ENCODE data around the gene ATF6B. TPM values are rescaled to one million over a fixed set of nuclear protein-coding genes. Genes with fewer than 3 reads are reported as not detected.

The ATF6B gene
- total and polyA plus RNA-seq, 2 of the 8 experiments (the other 6 are each of a cell fraction or from before 2014, with no cell fraction given) = 38.1 to 42.2 TPM

DNA sequence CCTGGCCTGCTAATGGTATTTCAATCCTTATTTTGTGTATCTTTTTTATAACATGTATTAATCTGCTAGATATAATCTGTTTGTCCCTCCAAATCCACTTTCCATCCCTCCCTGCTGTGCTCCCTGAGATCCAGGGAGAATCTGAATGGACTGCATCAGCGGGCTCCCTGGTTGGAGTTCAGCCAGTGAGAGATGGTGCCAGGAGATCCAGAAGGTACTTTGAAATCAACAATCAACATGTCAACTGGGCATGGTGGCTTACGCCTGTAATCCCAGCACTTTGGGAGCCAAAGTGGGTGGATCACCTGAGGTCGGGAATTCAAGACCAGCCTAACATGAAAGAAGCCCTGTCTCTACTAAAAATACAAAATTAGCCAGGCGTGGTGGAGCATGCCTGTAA is 4.4 kb downstream of the ATF6B start (continued):
- TF ChIP-seq, protein P1, sequence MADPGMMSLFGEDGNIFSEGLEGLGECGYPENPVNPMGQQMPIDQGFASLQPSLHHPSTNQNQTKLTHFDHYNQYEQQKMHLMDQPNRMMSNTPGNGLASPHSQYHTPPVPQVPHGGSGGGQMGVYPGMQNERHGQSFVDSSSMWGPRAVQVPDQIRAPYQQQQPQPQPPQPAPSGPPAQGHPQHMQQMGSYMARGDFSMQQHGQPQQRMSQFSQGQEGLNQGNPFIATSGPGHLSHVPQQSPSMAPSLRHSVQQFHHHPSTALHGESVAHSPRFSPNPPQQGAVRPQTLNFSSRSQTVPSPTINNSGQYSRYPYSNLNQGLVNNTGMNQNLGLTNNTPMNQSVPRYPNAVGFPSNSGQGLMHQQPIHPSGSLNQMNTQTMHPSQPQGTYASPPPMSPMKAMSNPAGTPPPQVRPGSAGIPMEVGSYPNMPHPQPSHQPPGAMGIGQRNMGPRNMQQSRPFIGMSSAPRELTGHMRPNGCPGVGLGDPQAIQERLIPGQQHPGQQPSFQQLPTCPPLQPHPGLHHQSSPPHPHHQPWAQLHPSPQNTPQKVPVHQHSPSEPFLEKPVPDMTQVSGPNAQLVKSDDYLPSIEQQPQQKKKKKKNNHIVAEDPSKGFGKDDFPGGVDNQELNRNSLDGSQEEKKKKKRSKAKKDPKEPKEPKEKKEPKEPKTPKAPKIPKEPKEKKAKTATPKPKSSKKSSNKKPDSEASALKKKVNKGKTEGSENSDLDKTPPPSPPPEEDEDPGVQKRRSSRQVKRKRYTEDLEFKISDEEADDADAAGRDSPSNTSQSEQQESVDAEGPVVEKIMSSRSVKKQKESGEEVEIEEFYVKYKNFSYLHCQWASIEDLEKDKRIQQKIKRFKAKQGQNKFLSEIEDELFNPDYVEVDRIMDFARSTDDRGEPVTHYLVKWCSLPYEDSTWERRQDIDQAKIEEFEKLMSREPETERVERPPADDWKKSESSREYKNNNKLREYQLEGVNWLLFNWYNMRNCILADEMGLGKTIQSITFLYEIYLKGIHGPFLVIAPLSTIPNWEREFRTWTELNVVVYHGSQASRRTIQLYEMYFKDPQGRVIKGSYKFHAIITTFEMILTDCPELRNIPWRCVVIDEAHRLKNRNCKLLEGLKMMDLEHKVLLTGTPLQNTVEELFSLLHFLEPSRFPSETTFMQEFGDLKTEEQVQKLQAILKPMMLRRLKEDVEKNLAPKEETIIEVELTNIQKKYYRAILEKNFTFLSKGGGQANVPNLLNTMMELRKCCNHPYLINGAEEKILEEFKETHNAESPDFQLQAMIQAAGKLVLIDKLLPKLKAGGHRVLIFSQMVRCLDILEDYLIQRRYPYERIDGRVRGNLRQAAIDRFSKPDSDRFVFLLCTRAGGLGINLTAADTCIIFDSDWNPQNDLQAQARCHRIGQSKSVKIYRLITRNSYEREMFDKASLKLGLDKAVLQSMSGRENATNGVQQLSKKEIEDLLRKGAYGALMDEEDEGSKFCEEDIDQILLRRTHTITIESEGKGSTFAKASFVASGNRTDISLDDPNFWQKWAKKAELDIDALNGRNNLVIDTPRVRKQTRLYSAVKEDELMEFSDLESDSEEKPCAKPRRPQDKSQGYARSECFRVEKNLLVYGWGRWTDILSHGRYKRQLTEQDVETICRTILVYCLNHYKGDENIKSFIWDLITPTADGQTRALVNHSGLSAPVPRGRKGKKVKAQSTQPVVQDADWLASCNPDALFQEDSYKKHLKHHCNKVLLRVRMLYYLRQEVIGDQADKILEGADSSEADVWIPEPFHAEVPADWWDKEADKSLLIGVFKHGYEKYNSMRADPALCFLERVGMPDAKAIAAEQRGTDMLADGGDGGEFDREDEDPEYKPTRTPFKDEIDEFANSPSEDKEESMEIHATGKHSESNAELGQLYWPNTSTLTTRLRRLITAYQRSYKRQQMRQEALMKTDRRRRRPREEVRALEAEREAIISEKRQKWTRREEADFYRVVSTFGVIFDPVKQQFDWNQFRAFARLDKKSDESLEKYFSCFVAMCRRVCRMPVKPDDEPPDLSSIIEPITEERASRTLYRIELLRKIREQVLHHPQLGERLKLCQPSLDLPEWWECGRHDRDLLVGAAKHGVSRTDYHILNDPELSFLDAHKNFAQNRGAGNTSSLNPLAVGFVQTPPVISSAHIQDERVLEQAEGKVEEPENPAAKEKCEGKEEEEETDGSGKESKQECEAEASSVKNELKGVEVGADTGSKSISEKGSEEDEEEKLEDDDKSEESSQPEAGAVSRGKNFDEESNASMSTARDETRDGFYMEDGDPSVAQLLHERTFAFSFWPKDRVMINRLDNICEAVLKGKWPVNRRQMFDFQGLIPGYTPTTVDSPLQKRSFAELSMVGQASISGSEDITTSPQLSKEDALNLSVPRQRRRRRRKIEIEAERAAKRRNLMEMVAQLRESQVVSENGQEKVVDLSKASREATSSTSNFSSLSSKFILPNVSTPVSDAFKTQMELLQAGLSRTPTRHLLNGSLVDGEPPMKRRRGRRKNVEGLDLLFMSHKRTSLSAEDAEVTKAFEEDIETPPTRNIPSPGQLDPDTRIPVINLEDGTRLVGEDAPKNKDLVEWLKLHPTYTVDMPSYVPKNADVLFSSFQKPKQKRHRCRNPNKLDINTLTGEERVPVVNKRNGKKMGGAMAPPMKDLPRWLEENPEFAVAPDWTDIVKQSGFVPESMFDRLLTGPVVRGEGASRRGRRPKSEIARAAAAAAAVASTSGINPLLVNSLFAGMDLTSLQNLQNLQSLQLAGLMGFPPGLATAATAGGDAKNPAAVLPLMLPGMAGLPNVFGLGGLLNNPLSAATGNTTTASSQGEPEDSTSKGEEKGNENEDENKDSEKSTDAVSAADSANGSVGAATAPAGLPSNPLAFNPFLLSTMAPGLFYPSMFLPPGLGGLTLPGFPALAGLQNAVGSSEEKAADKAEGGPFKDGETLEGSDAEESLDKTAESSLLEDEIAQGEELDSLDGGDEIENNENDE (IDR thresholded peaks at IDR 0.05; ENCODE audit: insufficient replicate concordance, low read length) = no peak
- no peak for TF ChIP-seq POLR2AphosphoS5 (IDR thresholded peaks at IDR 0.05; ENCODE audit: low read depth, low read length)
- TF ChIP-seq, protein P2, sequence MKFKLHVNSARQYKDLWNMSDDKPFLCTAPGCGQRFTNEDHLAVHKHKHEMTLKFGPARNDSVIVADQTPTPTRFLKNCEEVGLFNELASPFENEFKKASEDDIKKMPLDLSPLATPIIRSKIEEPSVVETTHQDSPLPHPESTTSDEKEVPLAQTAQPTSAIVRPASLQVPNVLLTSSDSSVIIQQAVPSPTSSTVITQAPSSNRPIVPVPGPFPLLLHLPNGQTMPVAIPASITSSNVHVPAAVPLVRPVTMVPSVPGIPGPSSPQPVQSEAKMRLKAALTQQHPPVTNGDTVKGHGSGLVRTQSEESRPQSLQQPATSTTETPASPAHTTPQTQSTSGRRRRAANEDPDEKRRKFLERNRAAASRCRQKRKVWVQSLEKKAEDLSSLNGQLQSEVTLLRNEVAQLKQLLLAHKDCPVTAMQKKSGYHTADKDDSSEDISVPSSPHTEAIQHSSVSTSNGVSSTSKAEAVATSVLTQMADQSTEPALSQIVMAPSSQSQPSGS (IDR thresholded peaks at IDR 0.05; ENCODE audit: low read length) = no peak
- TF ChIP-seq RXRA (IDR thresholded peaks at IDR 0.05; ENCODE audit: insufficient read depth, low read depth, low read length) = no peak
- TF ChIP-seq NRF1 (IDR thresholded peaks at IDR 0.05; ENCODE audit: low read depth, low read length) = no peak
- no peak for TF ChIP-seq CHD1 (IDR thresholded peaks at IDR 0.05; ENCODE audit: low read depth, low read length)
- no peak for TF ChIP-seq TAF7 (optimal IDR thresholded peaks at IDR 0.05; ENCODE audit: borderline replicate concordance, low read depth, low read length)
- no peak for TF ChIP-seq ZNF274 (IDR thresholded peaks at IDR 0.05; ENCODE audit: borderline replicate concordance, extremely low read depth, low read length)
- TF ChIP-seq, protein P3, sequence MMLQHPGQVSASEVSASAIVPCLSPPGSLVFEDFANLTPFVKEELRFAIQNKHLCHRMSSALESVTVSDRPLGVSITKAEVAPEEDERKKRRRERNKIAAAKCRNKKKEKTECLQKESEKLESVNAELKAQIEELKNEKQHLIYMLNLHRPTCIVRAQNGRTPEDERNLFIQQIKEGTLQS (IDR thresholded peaks at IDR 0.05; ENCODE audit: insufficient read depth, low read depth, low read length) = no peak
- TF ChIP-seq FOSL1 (IDR thresholded peaks at IDR 0.05; ENCODE audit: insufficient read depth, low read depth, low read length) = no peak

Measured in H1 (cell line).